Esophagus muscularis mucosa (tissue), 4 donors: ENCODE results near the gene ACTR8. TPM values are rescaled to one million over a fixed set of nuclear protein-coding genes. Genes with fewer than 3 reads are reported as not detected.

Experiments used
- DNase-seq: peaks from one replicate; pipeline ENCODE4 v3.0.0-alpha.2; 2017; ENCODE audit errors: extremely low spot score
- H3K27ac ChIP-seq, 4 donors: fragments of 200-600 bp; sonication (generic); replicated peaks in 1 of 4; 1 replicate in 3 of 4; 2 replicates in 1 of 4; pipeline ENCODE4 v1.5.1; 2016 to 2019; ENCODE audit warnings: mild to moderate bottlenecking in 1 of 4
- H3K27me3 ChIP-seq, 4 donors: fragments of 200-600 bp; sonication (generic); one replicate each; pipeline versions ENCODE4 v1.5.1 to v1.6.0; 2016 to 2019
- H3K36me3 ChIP-seq, 4 donors: fragments of 200-600 bp; sonication (generic); one replicate each; pipeline ENCODE4 v1.5.1; 2016 to 2019
- H3K4me1 ChIP-seq, 4 donors: fragments of 200-600 bp; sonication (generic); one replicate each; pipeline ENCODE4 v1.5.1; 2016 to 2019
- H3K4me3 ChIP-seq, 4 donors: fragments of 200-600 bp; sonication (generic); 1 replicate in 2 of 4; 2 replicates in 2 of 4; pipeline ENCODE4 v1.5.1; 2016 to 2019; ENCODE audit warnings: mild to moderate bottlenecking in 4 of 4, moderate library complexity in 1 of 4
- H3K9me3 ChIP-seq, 4 donors: fragments of 200-600 bp; sonication (generic); 1 replicate in 3 of 4; 2 replicates in 1 of 4; pipeline ENCODE4 v1.5.1; 2016 to 2019
- EP300 ChIP-seq: sonication (generic); formaldehyde crosslinking; IDR thresholded peaks from one replicate; pipeline ENCODE4 v1.6.1; 2017; ENCODE audit warnings: antibody characterized with exemption
- POLR2A ChIP-seq: fragments of 450-650 bp; IDR thresholded peaks from one replicate; pipeline ENCODE4 v1.6.1; 2017; ENCODE audit warnings: antibody characterized with exemption, moderate library complexity, mild to moderate bottlenecking, low read depth
- POLR2AphosphoS5 ChIP-seq, 2 donors: sonication (generic); formaldehyde crosslinking; IDR thresholded peaks; one replicate each; pipeline ENCODE4 v1.6.1; 2017; ENCODE audit warnings: antibody characterized with exemption in 2 of 2
- WGBS: methylation state at CpG from one replicate; pipeline ENCODE4 v1.1.5; 2018; 5-methylcytosine and 5-hydroxymethylcytosine counted together
- intact Hi-C: fragments of 100-400 bp; cut with DNase I; formaldehyde crosslinking; loops from one replicate; pipeline ENCODE4 v1.15.1; 2023
- total RNA-seq, 4 donors: library from RNA; depleted of rRNA; stranded (reverse); fragments of >200 nt; gene quantifications; one replicate each; pipeline versions ENCODE4 v1.1.0 to v1.2.1, GENCODE V29; 2016
- TF ChIP-seq, protein P1 (sequence below), 3 experiments: fragments of 200-600 bp in 2 of 3; fragments of 450-650 bp in 1 of 3; sonication (generic) in 2 of 3; IDR thresholded peaks; one replicate each; pipeline ENCODE4 v1.5.1; 2017 to 2019; ENCODE audit warnings: antibody characterized with exemption in 3 of 3, mild to moderate bottlenecking in 2 of 3, moderate library complexity in 1 of 3

ACTR8 gene
- total RNA-seq, 4 donors from 2014 or later, result 18.3 to 30.7 (median 21.9) TPM

GRCh38 chr3:53819163-53819868 lies 62.6 kb downstream of the ACTR8 start:
- no peaks in the 10 kb centered on the region for H3K27me3 ChIP-seq
- no peaks in the 10 kb centered on the region for H3K4me1 ChIP-seq
- no peak overlapping the region for H3K4me3 ChIP-seq
- no peak for DNase-seq
- WGBS, result 91% methylated on average over 7 of the region's 14 CpGs
- no peaks in the 10 kb centered on the region for H3K9me3 ChIP-seq
- H3K27ac ChIP-seq, result no peak overlapping the region
- intact Hi-C loops, result no loop called here
- H3K36me3 ChIP-seq, result peaks cover 0 to 29% (median 6%) of the 10 kb centered on the region in 4 donors
- no peak for TF ChIP-seq POLR2A
- TF ChIP-seq, protein P1, sequence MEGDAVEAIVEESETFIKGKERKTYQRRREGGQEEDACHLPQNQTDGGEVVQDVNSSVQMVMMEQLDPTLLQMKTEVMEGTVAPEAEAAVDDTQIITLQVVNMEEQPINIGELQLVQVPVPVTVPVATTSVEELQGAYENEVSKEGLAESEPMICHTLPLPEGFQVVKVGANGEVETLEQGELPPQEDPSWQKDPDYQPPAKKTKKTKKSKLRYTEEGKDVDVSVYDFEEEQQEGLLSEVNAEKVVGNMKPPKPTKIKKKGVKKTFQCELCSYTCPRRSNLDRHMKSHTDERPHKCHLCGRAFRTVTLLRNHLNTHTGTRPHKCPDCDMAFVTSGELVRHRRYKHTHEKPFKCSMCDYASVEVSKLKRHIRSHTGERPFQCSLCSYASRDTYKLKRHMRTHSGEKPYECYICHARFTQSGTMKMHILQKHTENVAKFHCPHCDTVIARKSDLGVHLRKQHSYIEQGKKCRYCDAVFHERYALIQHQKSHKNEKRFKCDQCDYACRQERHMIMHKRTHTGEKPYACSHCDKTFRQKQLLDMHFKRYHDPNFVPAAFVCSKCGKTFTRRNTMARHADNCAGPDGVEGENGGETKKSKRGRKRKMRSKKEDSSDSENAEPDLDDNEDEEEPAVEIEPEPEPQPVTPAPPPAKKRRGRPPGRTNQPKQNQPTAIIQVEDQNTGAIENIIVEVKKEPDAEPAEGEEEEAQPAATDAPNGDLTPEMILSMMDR (IDR thresholded peaks at IDR 0.05), result no peak
- TF ChIP-seq EP300, result no peak
- TF ChIP-seq POLR2AphosphoS5 (IDR thresholded peaks at IDR 0.05), result no peak

DNA sequence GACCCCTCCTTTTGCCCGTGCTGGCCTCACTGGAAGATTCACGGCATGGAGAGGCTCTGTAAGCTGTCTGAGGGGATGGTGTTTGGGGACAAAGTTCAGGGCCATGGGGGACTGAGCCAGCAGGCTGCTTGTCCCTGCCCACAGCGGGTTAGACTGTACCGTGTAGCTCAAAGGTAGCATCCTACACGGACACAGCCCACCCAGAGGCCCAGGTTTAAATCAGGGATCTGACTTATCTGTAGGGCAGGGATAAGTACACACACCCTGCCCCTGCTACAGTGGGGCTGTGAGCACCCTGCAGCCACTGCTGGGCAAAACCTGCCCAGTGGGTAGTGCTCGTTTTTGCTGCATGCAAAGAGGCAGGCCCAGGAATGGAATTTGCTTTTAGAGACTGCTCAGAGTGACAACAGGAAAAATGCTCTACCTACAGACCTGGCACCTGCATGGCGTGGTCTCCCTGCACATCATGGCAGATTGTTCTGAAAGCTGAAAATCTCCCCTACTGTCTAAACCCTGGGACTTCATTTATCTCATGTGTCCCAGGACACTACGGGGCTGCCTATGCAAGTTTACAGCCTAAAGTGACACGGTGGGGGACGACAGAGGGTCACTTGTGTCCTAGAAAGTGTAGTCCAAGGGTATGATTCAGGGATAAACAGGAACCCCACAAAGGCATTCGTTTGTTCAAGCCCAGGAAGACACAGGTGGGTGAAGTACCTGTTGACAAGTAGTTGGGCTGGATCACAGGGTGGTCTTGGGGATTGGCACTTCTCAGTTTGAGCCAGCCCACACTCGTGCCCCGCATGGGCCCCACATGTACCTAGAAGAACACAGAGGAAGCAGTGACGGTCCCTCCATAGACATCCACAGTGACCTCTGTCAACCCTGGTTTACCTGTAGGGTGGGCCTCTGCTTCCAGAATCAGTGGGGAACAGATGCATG lies 63.5 kb downstream of the ACTR8 start:
- DNase-seq, result no peak
- Histone ChIP-seq H3K27me3 (no peaks in the 10 kb centered on the region), H3K4me3 (no peak overlapping the region), H3K27ac (no peak overlapping the region), H3K36me3 (peaks cover 0 to 28% (median 6%) of the 10 kb centered on the region in 4 donors), H3K9me3 (no peaks in the 10 kb centered on the region), H3K4me1 (no peaks in the 10 kb centered on the region)
- 85% methylated on average over 14 of the region's 14 CpGs for WGBS
- intact Hi-C loops, result no loop called here
- no peak for TF ChIP-seq POLR2A
- TF ChIP-seq, protein P1 (IDR thresholded peaks at IDR 0.05), result no peak
- no peak for TF ChIP-seq EP300
- TF ChIP-seq POLR2AphosphoS5 (IDR thresholded peaks at IDR 0.05), result no peak

GRCh38 chr3:53817809-53818208 lies 64.1 kb downstream of the ACTR8 start:
- WGBS, result 74% methylated on average over 15 of the region's 17 CpGs
- intact Hi-C loops, result no loop called here
- Histone ChIP-seq H3K4me1 (no peaks in the 10 kb centered on the region), H3K9me3 (no peaks in the 10 kb centered on the region), H3K36me3 (peaks cover 0 to 22% (median 6%) of the 10 kb centered on the region in 4 donors), H3K27me3 (no peaks in the 10 kb centered on the region), H3K4me3 (no peak overlapping the region), H3K27ac (no peak overlapping the region)
- no peak for DNase-seq
- no peak for TF ChIP-seq POLR2A
- TF ChIP-seq POLR2AphosphoS5 (IDR thresholded peaks at IDR 0.05), result no peak

DNA sequence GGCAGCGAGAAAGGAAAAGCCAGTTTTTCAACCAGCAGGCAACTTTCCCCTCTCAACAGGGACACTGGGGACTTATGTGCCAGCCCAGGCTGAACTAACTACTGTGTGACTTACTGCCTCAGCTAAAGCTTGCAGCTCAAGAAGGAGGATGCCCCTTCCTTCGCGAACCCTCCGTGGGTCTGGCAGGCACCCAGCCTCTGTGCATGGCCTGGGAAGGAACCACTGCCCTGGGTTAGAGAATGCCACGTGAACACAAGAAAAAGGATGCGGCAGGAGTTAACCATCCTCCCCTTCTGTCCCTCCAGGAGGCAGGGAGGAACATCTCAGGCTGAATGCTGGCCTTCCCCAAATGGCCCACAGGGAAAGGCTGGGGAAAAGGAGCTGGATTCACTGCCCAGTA lies 64.7 kb downstream of the ACTR8 start:
- Histone ChIP-seq H3K27me3 (no peaks in the 10 kb centered on the region), H3K27ac (no peak overlapping the region), H3K9me3 (no peaks in the 10 kb centered on the region), H3K4me1 (no peaks in the 10 kb centered on the region), H3K4me3 (no peak overlapping the region), H3K36me3 (peaks cover 0 to 22% (median 6%) of the 10 kb centered on the region in 4 donors)
- intact Hi-C loops, result no loop called here
- WGBS, result 91% methylated on average over 5 of the region's 6 CpGs
- no peak for DNase-seq
- TF ChIP-seq POLR2A, result no peak
- no peak for TF ChIP-seq EP300
- TF ChIP-seq, protein P1 (IDR thresholded peaks at IDR 0.05), result no peak
- no peak for TF ChIP-seq POLR2AphosphoS5 (IDR thresholded peaks at IDR 0.05)

Other genes with a start within 250 kb of the ACTR8 start
- 1 to 10 TPM in 2 of 4 donors, under 1 TPM in 2; 0.42 to 3.2 (median 1.7) TPM for gene CHDH, start 35.7 kb downstream of the ACTR8 start, total RNA-seq
- gene IL17RB, start 35.6 kb downstream of the ACTR8 start, total RNA-seq, result under 1 TPM in 3 of 4 donors, not detected in 1; 0.52 to 0.83 (median 0.63) TPM
- 10 to 100 TPM; 48.8 to 75.3 (median 68.4) TPM for gene SELENOK, start 9.7 kb upstream of the ACTR8 start, total RNA-seq
- gene CACNA2D3, start 240.4 kb upstream of the ACTR8 start, total RNA-seq, result 1 to 10 TPM; 2.5 to 6.3 (median 3.9) TPM